ENCODE data around the gene ACOT4.
"Not testable (repeated sequence)": the region's sequence is repeated elsewhere in the genome, so short reads cannot be mapped to it uniquely, and the experiment has no call there.

DNA sequence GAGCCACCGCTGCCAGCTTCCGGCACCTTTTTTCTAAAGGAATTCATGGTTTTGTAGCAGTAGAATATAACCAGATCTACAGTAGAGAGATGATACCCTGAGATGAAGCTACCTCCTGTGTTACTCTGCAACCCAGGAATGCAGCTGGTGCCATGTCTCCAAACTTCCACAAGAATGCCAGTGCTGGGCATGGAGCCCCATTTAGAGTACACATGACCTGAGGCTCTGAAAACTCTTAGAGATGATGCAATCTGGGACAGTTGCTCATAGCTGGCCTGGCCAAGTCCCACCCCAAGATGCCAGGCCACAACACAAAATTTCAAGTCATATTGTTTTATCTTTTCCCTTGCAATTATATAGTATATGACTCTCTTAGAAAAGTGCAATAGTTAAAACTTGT is 14.5 kb upstream of the ACOT4 start:
- not testable (repeated sequence) for TF ChIP-seq POLR2A (IDR thresholded peaks at IDR 0.05)
- TF ChIP-seq, protein P1, sequence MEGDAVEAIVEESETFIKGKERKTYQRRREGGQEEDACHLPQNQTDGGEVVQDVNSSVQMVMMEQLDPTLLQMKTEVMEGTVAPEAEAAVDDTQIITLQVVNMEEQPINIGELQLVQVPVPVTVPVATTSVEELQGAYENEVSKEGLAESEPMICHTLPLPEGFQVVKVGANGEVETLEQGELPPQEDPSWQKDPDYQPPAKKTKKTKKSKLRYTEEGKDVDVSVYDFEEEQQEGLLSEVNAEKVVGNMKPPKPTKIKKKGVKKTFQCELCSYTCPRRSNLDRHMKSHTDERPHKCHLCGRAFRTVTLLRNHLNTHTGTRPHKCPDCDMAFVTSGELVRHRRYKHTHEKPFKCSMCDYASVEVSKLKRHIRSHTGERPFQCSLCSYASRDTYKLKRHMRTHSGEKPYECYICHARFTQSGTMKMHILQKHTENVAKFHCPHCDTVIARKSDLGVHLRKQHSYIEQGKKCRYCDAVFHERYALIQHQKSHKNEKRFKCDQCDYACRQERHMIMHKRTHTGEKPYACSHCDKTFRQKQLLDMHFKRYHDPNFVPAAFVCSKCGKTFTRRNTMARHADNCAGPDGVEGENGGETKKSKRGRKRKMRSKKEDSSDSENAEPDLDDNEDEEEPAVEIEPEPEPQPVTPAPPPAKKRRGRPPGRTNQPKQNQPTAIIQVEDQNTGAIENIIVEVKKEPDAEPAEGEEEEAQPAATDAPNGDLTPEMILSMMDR (IDR thresholded peaks at IDR 0.05) = not testable (repeated sequence)
